Body of pancreas (tissue), 4 donors: Measurements from ENCODE around the gene NTPCR. TPM values are rescaled to one million over a fixed set of nuclear protein-coding genes. Genes with fewer than 3 reads are reported as not detected.
A peak's percentile ranks its signal among the peaks of the same experiment; 100 is the strongest.

ENCODE experiments used
- ATAC-seq: fragments of 150-250 bp; one replicate; pipeline ENCODE4 v1.9.1; 2016
- DNase-seq, 4 donors: peaks; one replicate each; pipeline ENCODE4 v3.0.0-alpha.2; 2019
- H3K27ac ChIP-seq, 4 donors: fragments of 200-600 bp; sonication (generic); 1 replicate in 3 of 4; 2 replicates in 1 of 4; pipeline versions ENCODE4 v1.5.1 to v1.6.1; 2016 to 2019; ENCODE audit warnings: mild to moderate bottlenecking in 1 of 4, mixed read lengths in 1 of 4, moderate library complexity in 1 of 4
- H3K27me3 ChIP-seq, 2 donors: fragments of 200-600 bp; sonication (generic); one replicate each; pipeline ENCODE4 v1.6.0; 2016; ENCODE audit warnings: mild to moderate bottlenecking in 1 of 2
- H3K36me3 ChIP-seq, 2 donors: fragments of 200-600 bp; sonication (generic); replicated peaks in 1 of 2; 2 replicates each; pipeline ENCODE4 v1.5.1; 2016; ENCODE audit warnings: low read depth in 2 of 2; ENCODE audit not compliant: insufficient read depth in 1 of 2
- H3K4me1 ChIP-seq: fragments of 200-600 bp; sonication (generic); one replicate; pipeline ENCODE4 v1.6.0; 2016
- H3K4me3 ChIP-seq, 2 donors: fragments of 200-600 bp; sonication (generic); 1 replicate in 1 of 2; 2 replicates in 1 of 2; pipeline ENCODE4 v1.5.1; 2016 to 2019
- H3K9me3 ChIP-seq, 3 donors: fragments of 200-600 bp; sonication (generic); 1 replicate in 2 of 3; 2 replicates in 1 of 3; pipeline ENCODE4 v1.5.1; 2016
- POLR2A ChIP-seq, 3 donors: fragments of 450-650 bp; IDR thresholded peaks; one replicate each; pipeline ENCODE4 v1.6.1; 2016; ENCODE audit warnings: antibody characterized with exemption in 3 of 3, mild to moderate bottlenecking in 2 of 3
- WGBS, 2 donors: methylation state at CpG; one replicate each; pipeline ENCODE4 v1.1.5; 2017; 5-methylcytosine and 5-hydroxymethylcytosine counted together
- intact Hi-C: fragments of 100-400 bp; cut with DNase I; formaldehyde crosslinking; loops from one replicate; pipeline ENCODE4 v1.15.1; 2023
- total RNA-seq, 2 donors: library from RNA; depleted of rRNA; stranded (reverse); fragments of >200 nt; gene quantifications; one replicate each; pipeline ENCODE4 v1.1.0, GENCODE V29; 2016
- TF ChIP-seq, protein P1 (sequence below), 7 experiments: fragments of 450-650 bp in 4 of 7; fragments of 200-600 bp in 3 of 7; sonication (generic) in 3 of 7; IDR thresholded peaks; one replicate each; pipeline ENCODE4 v1.5.1; 2016 to 2019; ENCODE audit warnings: antibody characterized with exemption in 7 of 7

Gene NTPCR
- total RNA-seq, 2 donors from 2014 or later: 8.2 to 14.3 TPM

DNA sequence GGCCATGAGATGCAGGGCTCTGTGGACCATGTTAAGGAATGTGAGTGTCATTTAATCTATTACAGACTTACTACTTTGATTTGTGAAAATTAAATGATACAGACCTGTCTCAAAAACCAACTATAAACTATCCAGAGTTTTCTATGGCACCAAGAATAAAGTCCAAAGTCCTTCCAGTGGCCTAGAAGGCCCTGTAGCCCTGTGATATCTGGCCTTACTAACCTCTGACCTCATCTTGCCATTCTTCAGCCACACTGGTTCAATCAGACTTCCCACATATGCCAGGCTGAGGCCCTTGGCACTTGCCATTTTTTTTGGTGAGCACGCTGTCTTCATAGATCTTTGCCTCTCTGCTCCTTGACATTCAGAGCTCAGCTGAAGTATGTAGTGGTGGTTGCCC, 7.7 kb downstream of the NTPCR start:
- intact Hi-C loops: no loop called here
- Histone ChIP-seq H3K27ac (no peak overlapping the region), H3K4me1 (peaks cover 1% of the 10 kb centered on the region), H3K4me3 (no peak overlapping the region), H3K27me3 (no peaks in the 10 kb centered on the region), H3K36me3 (no peaks in the 10 kb centered on the region), H3K9me3 (no peaks in the 10 kb centered on the region)
- no peak for TF ChIP-seq POLR2A (IDR thresholded peaks at IDR 0.05)
- TF ChIP-seq, protein P1, sequence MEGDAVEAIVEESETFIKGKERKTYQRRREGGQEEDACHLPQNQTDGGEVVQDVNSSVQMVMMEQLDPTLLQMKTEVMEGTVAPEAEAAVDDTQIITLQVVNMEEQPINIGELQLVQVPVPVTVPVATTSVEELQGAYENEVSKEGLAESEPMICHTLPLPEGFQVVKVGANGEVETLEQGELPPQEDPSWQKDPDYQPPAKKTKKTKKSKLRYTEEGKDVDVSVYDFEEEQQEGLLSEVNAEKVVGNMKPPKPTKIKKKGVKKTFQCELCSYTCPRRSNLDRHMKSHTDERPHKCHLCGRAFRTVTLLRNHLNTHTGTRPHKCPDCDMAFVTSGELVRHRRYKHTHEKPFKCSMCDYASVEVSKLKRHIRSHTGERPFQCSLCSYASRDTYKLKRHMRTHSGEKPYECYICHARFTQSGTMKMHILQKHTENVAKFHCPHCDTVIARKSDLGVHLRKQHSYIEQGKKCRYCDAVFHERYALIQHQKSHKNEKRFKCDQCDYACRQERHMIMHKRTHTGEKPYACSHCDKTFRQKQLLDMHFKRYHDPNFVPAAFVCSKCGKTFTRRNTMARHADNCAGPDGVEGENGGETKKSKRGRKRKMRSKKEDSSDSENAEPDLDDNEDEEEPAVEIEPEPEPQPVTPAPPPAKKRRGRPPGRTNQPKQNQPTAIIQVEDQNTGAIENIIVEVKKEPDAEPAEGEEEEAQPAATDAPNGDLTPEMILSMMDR (IDR thresholded peaks at IDR 0.05): no peak
- ATAC-seq: no peak
- WGBS, 2 donors: 87 to 100% methylated on average over 1 of the region's 1 CpG
- no peak for DNase-seq

DNA sequence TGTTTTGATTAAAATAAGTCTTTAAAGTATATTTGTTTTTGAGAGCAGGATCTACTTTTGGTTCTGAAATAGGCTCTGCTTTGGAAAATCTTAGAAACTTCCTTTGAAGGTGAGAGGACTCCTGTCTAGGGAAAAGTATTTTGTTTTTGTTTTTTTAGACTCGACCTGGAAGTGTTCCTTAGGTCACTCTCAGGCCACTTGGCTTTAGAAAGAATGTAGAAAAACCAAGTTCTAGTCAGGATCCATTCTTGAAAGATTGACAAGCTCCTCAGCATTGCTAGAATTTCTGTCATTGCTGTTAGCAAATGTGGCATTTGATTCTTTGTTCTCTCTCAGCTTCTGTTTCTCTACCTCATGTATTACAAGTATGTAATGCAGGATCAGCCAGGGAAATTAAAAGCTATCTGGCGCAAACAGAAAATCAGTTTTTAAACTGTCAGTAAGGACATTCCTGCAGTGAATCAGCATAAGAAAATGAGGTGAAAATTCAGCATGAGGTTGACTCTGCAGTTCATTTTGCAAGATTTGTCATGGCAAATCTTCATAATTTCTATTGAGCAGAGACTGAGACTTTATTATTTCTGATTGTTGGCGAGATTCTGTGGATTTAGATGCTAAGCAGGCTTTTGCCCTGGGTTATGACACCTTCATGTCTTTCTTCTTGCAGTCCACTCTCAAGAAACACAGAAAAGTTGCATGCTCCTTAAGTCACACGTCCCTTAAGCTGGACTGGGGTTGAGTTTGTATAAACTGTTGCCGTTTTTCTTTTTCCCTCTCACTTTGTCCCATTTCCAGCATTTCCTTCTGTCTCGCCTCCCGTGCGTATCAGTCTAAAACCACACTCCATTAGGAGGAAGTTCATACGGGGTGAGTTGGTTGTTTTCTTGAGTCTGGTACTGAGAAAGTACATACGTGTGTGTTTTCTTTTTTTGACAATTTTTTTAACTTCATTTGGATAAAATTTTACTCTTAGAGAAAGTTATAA, 12.6 kb downstream of the NTPCR start:
- H3K27ac ChIP-seq: peak overlapping the region in 2 of 4 donors; percentile 4 to 26
- no peaks in the 10 kb centered on the region for H3K36me3 ChIP-seq
- TF ChIP-seq, protein P1 (IDR thresholded peaks at IDR 0.05): no peak
- H3K4me1 ChIP-seq: no peaks in the 10 kb centered on the region
- intact Hi-C loops: no loop called here
- H3K9me3 ChIP-seq: no peaks in the 10 kb centered on the region
- H3K4me3 ChIP-seq: no peak overlapping the region
- WGBS, 2 donors: 44 to 54% methylated on average over 10 of the region's 10 CpGs
- H3K27me3 ChIP-seq: no peaks in the 10 kb centered on the region
- ATAC-seq: peak; percentile 35
- peak in 1 of 4 donors; percentile 28 for DNase-seq

DNA sequence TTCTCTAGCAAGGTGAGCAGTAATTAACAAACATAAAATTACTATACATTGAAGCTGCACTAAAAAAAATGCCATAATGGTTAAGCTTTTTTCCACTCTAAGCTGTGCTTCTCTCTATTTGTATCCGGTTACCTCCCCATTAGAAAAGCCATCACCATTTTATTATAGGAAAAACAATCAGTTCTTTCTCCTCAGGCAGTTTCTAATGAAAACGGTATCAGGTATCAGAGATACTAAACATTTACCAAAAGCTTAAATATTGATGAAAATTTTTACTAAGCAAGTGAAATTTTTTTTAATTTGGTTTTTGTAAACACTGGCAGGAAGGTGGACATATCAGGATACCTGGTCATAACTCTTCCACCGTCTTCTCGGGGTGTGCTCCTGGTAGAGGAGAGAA, 14.2 kb downstream of the NTPCR start:
- H3K9me3 ChIP-seq: no peaks in the 10 kb centered on the region
- 88 to 91% methylated on average over 4 of the region's 4 CpGs for WGBS, 2 donors
- DNase-seq: no peak
- intact Hi-C loops: no loop called here
- H3K4me1 ChIP-seq: no peaks in the 10 kb centered on the region
- H3K27ac ChIP-seq: no peak overlapping the region
- H3K27me3 ChIP-seq: no peaks in the 10 kb centered on the region
- TF ChIP-seq, protein P1 (IDR thresholded peaks at IDR 0.05): no peak
- no peak for TF ChIP-seq POLR2A (IDR thresholded peaks at IDR 0.05)
- no peak overlapping the region for H3K4me3 ChIP-seq
- no peaks in the 10 kb centered on the region for H3K36me3 ChIP-seq
- no peak for ATAC-seq

DNA sequence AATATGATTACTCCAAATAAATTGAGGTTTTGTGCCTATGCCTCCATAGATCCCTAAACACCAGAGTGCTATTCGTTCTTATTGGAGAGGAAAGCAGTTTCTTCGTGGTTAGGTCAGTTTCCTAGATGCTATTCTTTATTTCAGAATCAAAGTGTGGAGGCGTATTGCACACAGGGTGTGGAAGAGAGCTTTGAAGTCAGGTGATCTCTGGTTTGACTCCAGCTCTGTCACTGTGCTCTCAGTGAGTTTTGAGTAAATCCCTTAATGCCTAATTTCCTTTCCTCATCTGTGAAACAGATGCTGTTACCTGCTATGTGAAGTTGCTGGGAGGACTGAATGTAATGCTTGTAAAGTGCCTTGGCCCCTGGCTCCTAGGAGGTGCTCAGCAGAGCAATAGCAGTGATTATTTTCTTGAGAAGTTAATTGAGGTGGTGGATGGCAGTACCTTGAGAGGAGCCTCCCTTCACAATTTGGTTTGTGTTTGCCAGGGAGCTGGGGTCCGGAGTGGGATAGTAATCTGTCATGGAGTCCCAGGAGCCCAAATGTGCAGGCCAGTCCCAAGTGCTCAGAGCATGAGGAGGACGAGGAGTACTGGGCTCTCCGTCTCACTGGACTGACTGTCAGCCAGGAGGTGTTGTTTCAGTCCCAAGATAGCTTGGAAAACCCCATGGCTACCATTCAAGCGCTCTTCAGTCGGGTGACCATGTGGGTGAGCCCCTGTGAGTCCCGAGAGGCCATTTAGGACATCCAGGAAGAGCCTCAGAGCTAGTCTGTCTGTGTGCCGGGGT, 14.9 kb downstream of the NTPCR start:
- Histone ChIP-seq H3K4me1 (no peaks in the 10 kb centered on the region), H3K4me3 (no peak overlapping the region), H3K36me3 (no peaks in the 10 kb centered on the region), H3K9me3 (no peaks in the 10 kb centered on the region), H3K27me3 (no peaks in the 10 kb centered on the region), H3K27ac (no peak overlapping the region)
- DNase-seq (no peak), ATAC-seq (no peak)
- intact Hi-C loops: no loop called here
- TF ChIP-seq, protein P1 (IDR thresholded peaks at IDR 0.05): no peak
- no peak for TF ChIP-seq POLR2A (IDR thresholded peaks at IDR 0.05)
- WGBS, 2 donors: 89 to 92% methylated on average over 6 to 10 of the region's 10 CpGs
